B cell (primary cell): ENCODE results near the gene MNX1. TPM values are rescaled to one million over a fixed set of nuclear protein-coding genes. Genes with fewer than 3 reads are reported as not detected.

ENCODE experiments used
- ATAC-seq: fragments of 200-7000 bp; cut with Tn5 transposase; one replicate; pipeline ENCODE4 v1.10.0; 2021; ENCODE audit warnings: low read depth, mild to moderate bottlenecking, moderate number of reproducible peaks, moderate library complexity
- CTCF ChIA-PET: fragments of 350-600 bp; sonication (Branson Sonifier 250); formaldehyde crosslinking; loops from one replicate; lab custom pipeline; 2021; ENCODE audit warnings: antibody characterized with exemption, inconsistent platforms; lab: Charles Lee
- POLR2A ChIA-PET: fragments of 350-600 bp; sonication (Branson Sonifier 250); formaldehyde crosslinking; loops from one replicate; lab custom pipeline; 2021; ENCODE audit warnings: antibody characterized with exemption; lab: Charles Lee
- DNase-seq: peaks from one replicate; pipeline ENCODE4 v3.0.0; 2013
- H2AFZ ChIP-seq: 2 replicates; pipeline ENCODE4 v1.6.1; 2012; ENCODE audit warnings: mild to moderate bottlenecking, low read depth, low read length; ENCODE audit not compliant: insufficient read depth, poor library complexity, severe bottlenecking
- H3K27ac ChIP-seq, 2 donors: 1 replicate in 1 of 2; 2 replicates in 1 of 2; pipeline ENCODE4 v1.5.1; 2012 to 2013; ENCODE audit warnings: low read length in 2 of 2, mild to moderate bottlenecking in 2 of 2, moderate library complexity in 1 of 2
- H3K27me3 ChIP-seq, 4 experiments: fragments of 200-600 bp in 1 of 4; sonication (generic) in 1 of 4; replicated peaks in 1 of 4; 1 replicate in 2 of 4; 2 replicates in 2 of 4; pipeline versions ENCODE4 v1.6.1 to v1.7.0; 2013 to 2016; ENCODE audit warnings: low read length in 3 of 4, mild to moderate bottlenecking in 2 of 4, mixed read lengths in 1 of 4, moderate library complexity in 1 of 4; ENCODE audit not compliant: insufficient read depth in 4 of 4, control insufficient read depth in 3 of 4; ENCODE audit errors: control extremely low read depth in 1 of 4
- H3K36me3 ChIP-seq, 2 experiments: replicated peaks in 1 of 2; 1 replicate in 1 of 2; 2 replicates in 1 of 2; pipeline versions ENCODE4 v1.6.1 to v1.7.1; 2013; ENCODE audit warnings: low read length in 1 of 2; ENCODE audit not compliant: insufficient read depth in 2 of 2, control insufficient read depth in 1 of 2; ENCODE audit errors: control extremely low read depth in 1 of 2, extremely low read depth in 1 of 2
- H3K4me1 ChIP-seq, 2 donors: fragments of 200-600 bp in 1 of 2; sonication (generic) in 1 of 2; 1 replicate in 1 of 2; 2 replicates in 1 of 2; pipeline versions ENCODE4 v1.5.1 to v1.6.1; 2013 to 2017; ENCODE audit warnings: low read length in 2 of 2; ENCODE audit not compliant: control insufficient read depth in 2 of 2, insufficient read depth in 2 of 2
- H3K4me2 ChIP-seq: replicated peaks from 2 replicates; pipeline ENCODE3; 2012; ENCODE audit warnings: mild to moderate bottlenecking, low read depth, low read length; ENCODE audit not compliant: poor library complexity, severe bottlenecking
- H3K4me3 ChIP-seq, 5 experiments: fragments of 200-600 bp in 1 of 5; sonication (generic) in 1 of 5; 1 replicate in 3 of 5; 2 replicates in 2 of 5; pipeline versions ENCODE4 v1.5.1 to v1.7.0; 2011 to 2016; ENCODE audit warnings: low read length in 4 of 5, mild to moderate bottlenecking in 4 of 5, low read depth in 2 of 5, control low read depth in 1 of 5, moderate library complexity in 1 of 5; ENCODE audit not compliant: insufficient read depth in 1 of 5; ENCODE audit errors: control extremely low read depth in 1 of 5, extremely low read depth in 1 of 5
- H3K79me2 ChIP-seq: fragments of 200-600 bp; sonication (generic); one replicate; pipeline ENCODE4 v1.6.0; 2016; ENCODE audit warnings: low read length; ENCODE audit not compliant: control insufficient read depth, insufficient read depth
- H3K9ac ChIP-seq: fragments of 200-600 bp; sonication (generic); 2 replicates; pipeline ENCODE4 v1.6.1; 2017; ENCODE audit warnings: mild to moderate bottlenecking, low read length, moderate library complexity
- H3K9me3 ChIP-seq, 3 donors: one replicate each; pipeline versions ENCODE4 v1.6.1 to v1.7.1; 2013; ENCODE audit warnings: low read length in 2 of 3; ENCODE audit not compliant: control insufficient read depth in 2 of 3, insufficient read depth in 1 of 3; ENCODE audit errors: control extremely low read depth in 1 of 3
- H4K20me1 ChIP-seq: 2 replicates; pipeline ENCODE4 v1.6.0; 2012; ENCODE audit warnings: mild to moderate bottlenecking, low read length; ENCODE audit not compliant: insufficient read depth, control insufficient read depth, poor library complexity, severe bottlenecking
- H3K27ac Mint-ChIP-seq: one replicate; pipeline ENCODE4 v1.8.0; 2021; ENCODE audit warnings: mixed read lengths
- H3K27me3 Mint-ChIP-seq: one replicate; pipeline ENCODE4 v1.8.0; 2021; ENCODE audit warnings: mixed read lengths
- H3K4me1 Mint-ChIP-seq: one replicate; pipeline ENCODE4 v1.8.0; 2021; ENCODE audit warnings: mixed read lengths
- H3K4me3 Mint-ChIP-seq: one replicate; pipeline ENCODE4 v1.8.0; 2021; ENCODE audit warnings: mixed read lengths
- H3K9me3 Mint-ChIP-seq: one replicate; pipeline ENCODE4 v1.8.0; 2022; ENCODE audit warnings: mixed read lengths; ENCODE audit not compliant: insufficient read depth
- CTCF ChIP-seq: fragments of 200-600 bp; IDR thresholded peaks from one replicate; pipeline ENCODE4 v1.8.0; 2022; ENCODE audit warnings: antibody characterized with exemption, mild to moderate bottlenecking
- EZH2 ChIP-seq: IDR thresholded peaks from 2 replicates; pipeline ENCODE4 v1.6.1; 2012; ENCODE audit warnings: borderline replicate concordance, low read depth, mild to moderate bottlenecking, moderate library complexity, low read length; ENCODE audit not compliant: insufficient read depth, poor library complexity, severe bottlenecking
- WGBS: methylation state at CpG from one replicate; pipeline ENCODE4 v1.1.5; 2013; ENCODE audit warnings: missing lambda C conversion rate; ENCODE audit not compliant: insufficient coverage; 5-methylcytosine and 5-hydroxymethylcytosine counted together
- intact Hi-C: fragments of 100-400 bp; cut with micrococcal nuclease; formaldehyde crosslinking; loops from one replicate; pipeline ENCODE4 v1.10.0; 2022
- polyA plus RNA-seq: library from polyadenylated mRNA; depleted of rRNA; stranded (reverse); fragments of >200 nt; gene quantifications from 2 replicates; pipeline ENCODE4 v1.2.3, GENCODE V29; 2012
- total RNA-seq, 2 donors: library from RNA; stranded (reverse); fragments of 120-200 nt in 1 of 2; gene quantifications; 1 replicate in 1 of 2; 2 replicates in 1 of 2; pipeline versions ENCODE4 v1.2.3 to v1.2.4, GENCODE V29; 2013 to 2022

The MNX1 gene
- total and polyA plus RNA-seq, 2 donors (not counting 1 experiment from before 2014, with no cell fraction given) = not detected

GRCh38 chr7:157003756-157004520, 6.5 kb downstream of the MNX1 start:
- H3K27me3 ChIP-seq = peaks cover 0 to 91% (median 64%) of the 10 kb centered on the region in 4 experiments
- DNase-seq (peak; percentile 47), ATAC-seq (no peak)
- no peak overlapping the region for H3K4me3 ChIP-seq
- no peak overlapping the region for H3K27ac Mint-ChIP-seq
- intact Hi-C loops = no loop called here
- no peak overlapping the region for H3K27ac ChIP-seq
- H3K79me2 ChIP-seq = no peaks in the 10 kb centered on the region
- H3K27me3 Mint-ChIP-seq = peaks cover 52% of the 10 kb centered on the region
- no peak overlapping the region for H3K4me2 ChIP-seq
- TF ChIP-seq EZH2 = no peak
- no peak for TF ChIP-seq CTCF
- ChIA-PET POLR2A (no interaction called here), CTCF (no interaction called here)
- H2AFZ ChIP-seq = no peak overlapping the region
- H3K4me1 ChIP-seq = peaks cover 32 to 47% of the 10 kb centered on the region in 2 donors
- H3K36me3 ChIP-seq = no peaks in the 10 kb centered on the region
- H3K9me3 Mint-ChIP-seq = no peaks in the 10 kb centered on the region
- peaks cover 0 to 46% (median 2%) of the 10 kb centered on the region in 3 donors for H3K9me3 ChIP-seq
- 7% methylated on average over 57 of the region's 60 CpGs for WGBS
- H3K4me1 Mint-ChIP-seq = peaks cover 28% of the 10 kb centered on the region
- H3K9ac ChIP-seq = no peak overlapping the region
- no peaks in the 10 kb centered on the region for H4K20me1 ChIP-seq
- H3K4me3 Mint-ChIP-seq = peak overlapping the region; percentile 23

- H3K27ac ChIP-seq = no peak overlapping the region
- ATAC-seq (no peak), DNase-seq (peak; percentile 20)
- no peak overlapping the region for H3K4me3 Mint-ChIP-seq
- H3K4me3 ChIP-seq = no peak overlapping the region
- no peak overlapping the region for H3K4me2 ChIP-seq
- H3K27ac Mint-ChIP-seq = no peak overlapping the region
- H2AFZ ChIP-seq = no peak overlapping the region
- WGBS = no CpG with 5 or more reads among the region's 6 CpGs
- ChIA-PET CTCF (no interaction called here), POLR2A (no interaction called here)
- peaks cover 0 to 91% (median 65%) of the 10 kb centered on the region in 4 experiments for H3K27me3 ChIP-seq
- peaks cover 28% of the 10 kb centered on the region for H3K4me1 Mint-ChIP-seq
- no peaks in the 10 kb centered on the region for H3K36me3 ChIP-seq
- intact Hi-C loops = no loop called here
- no peaks in the 10 kb centered on the region for H3K79me2 ChIP-seq
- no peak overlapping the region for H3K9ac ChIP-seq
- peaks cover 53% of the 10 kb centered on the region for H3K27me3 Mint-ChIP-seq
- no peaks in the 10 kb centered on the region for H4K20me1 ChIP-seq
- no peak for TF ChIP-seq CTCF
- TF ChIP-seq EZH2 = peak; percentile 19
- H3K4me1 ChIP-seq = peaks cover 32 to 47% of the 10 kb centered on the region in 2 donors
- H3K9me3 Mint-ChIP-seq = no peaks in the 10 kb centered on the region
- peaks cover 0 to 42% (median 2%) of the 10 kb centered on the region in 3 donors for H3K9me3 ChIP-seq
These were observed 7.1 kb downstream of the MNX1 start for GRCh38 chr7:157003445-157003755.
